Esophagus squamous epithelium (tissue), 4 donors: ENCODE data around the gene CAMK1D.

ENCODE experiments used
- CTCF ChIP-seq, 6 experiments: fragments of 450-650 bp in 4 of 6; fragments of 200-600 bp in 2 of 6; sonication (generic) in 2 of 6; IDR thresholded peaks; one replicate each; pipeline ENCODE4 v1.5.1; 2016 to 2019; ENCODE audit warnings: antibody characterized with exemption in 6 of 6, mild to moderate bottlenecking in 4 of 6, moderate library complexity in 4 of 6
- POLR2A ChIP-seq, 4 donors: fragments of 450-650 bp; IDR thresholded peaks; one replicate each; pipeline ENCODE4 v1.6.1; 2017; ENCODE audit warnings: antibody characterized with exemption in 4 of 4, mild to moderate bottlenecking in 4 of 4, moderate library complexity in 3 of 4

- TF ChIP-seq CTCF (IDR thresholded peaks at IDR 0.05), result no peak
- no peak for TF ChIP-seq POLR2A (IDR thresholded peaks at IDR 0.05)
Measured at GRCh38 chr10:12774204-12774894, 425.0 kb downstream of the CAMK1D start.
